ENCODE results near the gene ARHGAP28.

Gene ARHGAP28

GRCh38 chr18:6961331-6961730, 231.8 kb downstream of the ARHGAP28 start:
- no peak for DNase-seq (ENCODE audit: low read depth)

- DNase-seq (ENCODE audit: low read depth): no peak
Measured at GRCh38 chr18:6962571-6963451, 233.3 kb downstream of the ARHGAP28 start.

- no peak for DNase-seq (ENCODE audit: low read depth)
Measured at GRCh38 chr18:6963452-6964097, 234.1 kb downstream of the ARHGAP28 start.

Measured in activated T-helper 1 cell treated with Interleukin-2 at 50 U/mL for 16 hours (primary cell).